B cell (primary cell): Measurements from ENCODE around the gene RAB9A. TPM values are rescaled to one million over a fixed set of nuclear protein-coding genes. Genes with fewer than 3 reads are reported as not detected.

ENCODE experiments used
- ATAC-seq: fragments of 200-7000 bp; cut with Tn5 transposase; one replicate; pipeline ENCODE4 v1.10.0; 2021; ENCODE audit warnings: low read depth, mild to moderate bottlenecking, moderate number of reproducible peaks, moderate library complexity
- CTCF ChIA-PET: fragments of 350-600 bp; sonication (Branson Sonifier 250); formaldehyde crosslinking; loops from one replicate; lab custom pipeline; 2021; ENCODE audit warnings: antibody characterized with exemption, inconsistent platforms; lab: Charles Lee
- POLR2A ChIA-PET: fragments of 350-600 bp; sonication (Branson Sonifier 250); formaldehyde crosslinking; loops from one replicate; lab custom pipeline; 2021; ENCODE audit warnings: antibody characterized with exemption; lab: Charles Lee
- DNase-seq: peaks from one replicate; pipeline ENCODE4 v3.0.0; 2013
- H2AFZ ChIP-seq: 2 replicates; pipeline ENCODE4 v1.6.1; 2012; ENCODE audit warnings: mild to moderate bottlenecking, low read depth, low read length; ENCODE audit not compliant: insufficient read depth, poor library complexity, severe bottlenecking
- H3K27ac ChIP-seq, 2 donors: 1 replicate in 1 of 2; 2 replicates in 1 of 2; pipeline ENCODE4 v1.5.1; 2012 to 2013; ENCODE audit warnings: low read length in 2 of 2, mild to moderate bottlenecking in 2 of 2, moderate library complexity in 1 of 2
- H3K27me3 ChIP-seq, 4 experiments: fragments of 200-600 bp in 1 of 4; sonication (generic) in 1 of 4; replicated peaks in 1 of 4; 1 replicate in 2 of 4; 2 replicates in 2 of 4; pipeline versions ENCODE4 v1.6.1 to v1.7.0; 2013 to 2016; ENCODE audit warnings: low read length in 3 of 4, mild to moderate bottlenecking in 2 of 4, mixed read lengths in 1 of 4, moderate library complexity in 1 of 4; ENCODE audit not compliant: insufficient read depth in 4 of 4, control insufficient read depth in 3 of 4; ENCODE audit errors: control extremely low read depth in 1 of 4
- H3K36me3 ChIP-seq, 2 experiments: replicated peaks in 1 of 2; 1 replicate in 1 of 2; 2 replicates in 1 of 2; pipeline versions ENCODE4 v1.6.1 to v1.7.1; 2013; ENCODE audit warnings: low read length in 1 of 2; ENCODE audit not compliant: insufficient read depth in 2 of 2, control insufficient read depth in 1 of 2; ENCODE audit errors: control extremely low read depth in 1 of 2, extremely low read depth in 1 of 2
- H3K4me1 ChIP-seq, 2 donors: fragments of 200-600 bp in 1 of 2; sonication (generic) in 1 of 2; 1 replicate in 1 of 2; 2 replicates in 1 of 2; pipeline versions ENCODE4 v1.5.1 to v1.6.1; 2013 to 2017; ENCODE audit warnings: low read length in 2 of 2; ENCODE audit not compliant: control insufficient read depth in 2 of 2, insufficient read depth in 2 of 2
- H3K4me2 ChIP-seq: replicated peaks from 2 replicates; pipeline ENCODE3; 2012; ENCODE audit warnings: mild to moderate bottlenecking, low read depth, low read length; ENCODE audit not compliant: poor library complexity, severe bottlenecking
- H3K4me3 ChIP-seq, 5 experiments: fragments of 200-600 bp in 1 of 5; sonication (generic) in 1 of 5; 1 replicate in 3 of 5; 2 replicates in 2 of 5; pipeline versions ENCODE4 v1.5.1 to v1.7.0; 2011 to 2016; ENCODE audit warnings: low read length in 4 of 5, mild to moderate bottlenecking in 4 of 5, low read depth in 2 of 5, control low read depth in 1 of 5, moderate library complexity in 1 of 5; ENCODE audit not compliant: insufficient read depth in 1 of 5; ENCODE audit errors: control extremely low read depth in 1 of 5, extremely low read depth in 1 of 5
- H3K79me2 ChIP-seq: fragments of 200-600 bp; sonication (generic); one replicate; pipeline ENCODE4 v1.6.0; 2016; ENCODE audit warnings: low read length; ENCODE audit not compliant: control insufficient read depth, insufficient read depth
- H3K9ac ChIP-seq: fragments of 200-600 bp; sonication (generic); 2 replicates; pipeline ENCODE4 v1.6.1; 2017; ENCODE audit warnings: mild to moderate bottlenecking, low read length, moderate library complexity
- H3K9me3 ChIP-seq, 3 donors: one replicate each; pipeline versions ENCODE4 v1.6.1 to v1.7.1; 2013; ENCODE audit warnings: low read length in 2 of 3; ENCODE audit not compliant: control insufficient read depth in 2 of 3, insufficient read depth in 1 of 3; ENCODE audit errors: control extremely low read depth in 1 of 3
- H4K20me1 ChIP-seq: 2 replicates; pipeline ENCODE4 v1.6.0; 2012; ENCODE audit warnings: mild to moderate bottlenecking, low read length; ENCODE audit not compliant: insufficient read depth, control insufficient read depth, poor library complexity, severe bottlenecking
- H3K27ac Mint-ChIP-seq: one replicate; pipeline ENCODE4 v1.8.0; 2021; ENCODE audit warnings: mixed read lengths
- H3K27me3 Mint-ChIP-seq: one replicate; pipeline ENCODE4 v1.8.0; 2021; ENCODE audit warnings: mixed read lengths
- H3K4me1 Mint-ChIP-seq: one replicate; pipeline ENCODE4 v1.8.0; 2021; ENCODE audit warnings: mixed read lengths
- H3K4me3 Mint-ChIP-seq: one replicate; pipeline ENCODE4 v1.8.0; 2021; ENCODE audit warnings: mixed read lengths
- H3K9me3 Mint-ChIP-seq: one replicate; pipeline ENCODE4 v1.8.0; 2022; ENCODE audit warnings: mixed read lengths; ENCODE audit not compliant: insufficient read depth
- CTCF ChIP-seq: fragments of 200-600 bp; IDR thresholded peaks from one replicate; pipeline ENCODE4 v1.8.0; 2022; ENCODE audit warnings: antibody characterized with exemption, mild to moderate bottlenecking
- EZH2 ChIP-seq: IDR thresholded peaks from 2 replicates; pipeline ENCODE4 v1.6.1; 2012; ENCODE audit warnings: borderline replicate concordance, low read depth, mild to moderate bottlenecking, moderate library complexity, low read length; ENCODE audit not compliant: insufficient read depth, poor library complexity, severe bottlenecking
- WGBS: methylation state at CpG from one replicate; pipeline ENCODE4 v1.1.5; 2013; ENCODE audit warnings: missing lambda C conversion rate; ENCODE audit not compliant: insufficient coverage; 5-methylcytosine and 5-hydroxymethylcytosine counted together
- intact Hi-C: fragments of 100-400 bp; cut with micrococcal nuclease; formaldehyde crosslinking; loops from one replicate; pipeline ENCODE4 v1.10.0; 2022
- polyA plus RNA-seq: library from polyadenylated mRNA; depleted of rRNA; stranded (reverse); fragments of >200 nt; gene quantifications from 2 replicates; pipeline ENCODE4 v1.2.3, GENCODE V29; 2012
- total RNA-seq, 2 donors: library from RNA; stranded (reverse); fragments of 120-200 nt in 1 of 2; gene quantifications; 1 replicate in 1 of 2; 2 replicates in 1 of 2; pipeline versions ENCODE4 v1.2.3 to v1.2.4, GENCODE V29; 2013 to 2022

The RAB9A gene
- total and polyA plus RNA-seq, 2 donors (not counting 1 experiment from before 2014, with no cell fraction given): 11.9 to 16.7 TPM

- Mint-ChIP-seq H3K9me3 (no peaks in the 10 kb centered on the region), H3K27me3 (no peaks in the 10 kb centered on the region), H3K4me1 (peaks cover 57% of the 10 kb centered on the region), H3K4me3 (no peak overlapping the region), H3K27ac (no peak overlapping the region)
- DNase-seq: no peak
- H3K36me3 ChIP-seq: peaks cover 0 to 39% of the 10 kb centered on the region in 2 experiments
- H3K27me3 ChIP-seq: no peaks in the 10 kb centered on the region
- H2AFZ ChIP-seq: no peak overlapping the region
- CTCF ChIA-PET: interaction anchor here (0.6 to 1.7 kb wide), 4 partner anchors 10 to 262 kb away, joined by 3 to 4 read pairs (median 4); partner anchors contain the start of genes OFD1 and TRAPPC2
- H3K4me1 ChIP-seq: peaks cover 62 to 65% of the 10 kb centered on the region in 2 donors
- H3K9ac ChIP-seq: no peak overlapping the region
- peak overlapping the region; percentile 47 for H3K4me2 ChIP-seq
- intact Hi-C loops: loop anchor here (5.0 kb wide), 1 partner anchor 247 kb away; no protein-coding TSS in a partner anchor
- no peaks in the 10 kb centered on the region for H3K9me3 ChIP-seq
- no peaks in the 10 kb centered on the region for H4K20me1 ChIP-seq
- peaks cover 14% of the 10 kb centered on the region for H3K79me2 ChIP-seq
- POLR2A ChIA-PET: no interaction called here
- no peak for TF ChIP-seq EZH2
- no peak for TF ChIP-seq CTCF
- no peak for ATAC-seq
- H3K27ac ChIP-seq: peak overlapping the region; percentile 36 to 64
- no peak overlapping the region for H3K4me3 ChIP-seq
- WGBS: no CpG with 5 or more reads among the region's 1 CpG
These were observed 65.8 kb downstream of the RAB9A start for GRCh38 chrX:13754765-13755164.

DNA sequence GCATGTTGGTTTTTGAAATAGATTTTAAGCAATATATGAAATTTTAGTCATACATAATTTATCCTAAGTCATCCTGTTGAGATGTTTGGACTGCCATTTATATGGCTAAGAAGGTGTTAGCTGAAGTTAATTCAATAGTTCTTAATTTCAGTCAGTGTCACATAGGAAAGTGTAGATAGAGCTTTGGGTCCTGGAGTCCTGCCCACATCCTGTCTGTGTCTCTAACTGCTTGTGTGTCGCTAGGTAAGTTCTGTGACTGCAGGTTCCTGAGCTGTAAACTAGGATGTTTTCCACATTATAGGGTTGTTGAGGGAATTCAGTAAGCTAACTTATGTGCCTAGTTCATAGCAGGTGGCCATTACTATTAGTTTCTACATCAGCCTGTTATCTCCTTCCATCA, 66.3 kb downstream of the RAB9A start:
- Mint-ChIP-seq H3K27me3 (no peaks in the 10 kb centered on the region), H3K9me3 (no peaks in the 10 kb centered on the region), H3K4me1 (peaks cover 58% of the 10 kb centered on the region), H3K27ac (peak overlapping the region; percentile 81), H3K4me3 (peak overlapping the region; percentile 47)
- no peak for ATAC-seq
- Histone ChIP-seq H3K4me3 (no peak overlapping the region), H3K9me3 (no peaks in the 10 kb centered on the region), H2AFZ (no peak overlapping the region), H3K27ac (peak overlapping the region; percentile 36 to 64), H3K4me2 (peak overlapping the region; percentile 47), H3K27me3 (no peaks in the 10 kb centered on the region), H4K20me1 (no peaks in the 10 kb centered on the region), H3K4me1 (peaks cover 67 to 68% of the 10 kb centered on the region in 2 donors), H3K9ac (no peak overlapping the region), H3K79me2 (peaks cover 14% of the 10 kb centered on the region), H3K36me3 (peaks cover 0 to 38% of the 10 kb centered on the region in 2 experiments)
- no peak for TF ChIP-seq CTCF
- TF ChIP-seq EZH2: no peak
- no peak for DNase-seq
- intact Hi-C loops: loop anchor here (5.0 kb wide), 1 partner anchor 248 kb away; no protein-coding TSS in a partner anchor
- WGBS: 0% methylated on average over 1 of the region's 1 CpG
- CTCF ChIA-PET: interaction anchor here (0.6 to 1.7 kb wide), 5 partner anchors 9 to 109 kb away, joined by 3 to 4 read pairs (median 4); partner anchors contain the start of genes OFD1 and TRAPPC2
- POLR2A ChIA-PET: no interaction called here
